BJ (cell line): Measurements from ENCODE around the gene TEX9. TPM values are rescaled to one million over a fixed set of nuclear protein-coding genes. Genes with fewer than 3 reads are reported as not detected.

Experiments
- CTCF ChIA-PET: fragments of 350-600 bp; formaldehyde crosslinking; extraction: SDS; loops from one replicate; lab custom pipeline; 2021; ENCODE audit warnings: antibody characterized with exemption, inconsistent platforms; lab: Yijun Ruan, JAX
- POLR2A ChIA-PET: fragments of 300-600 bp; sonication (Branson Sonifier 250); formaldehyde crosslinking; extraction: SDS; loops from one replicate; lab custom pipeline; 2021; ENCODE audit warnings: antibody characterized with exemption; lab: Charles Lee
- DNase-seq: peaks from one replicate; pipeline ENCODE4 v3.0.0-alpha.2; 2011; ENCODE audit warnings: low read depth
- H3K27me3 ChIP-seq: 2 replicates; pipeline ENCODE4 v1.6.0; 2011; ENCODE audit warnings: low read length; ENCODE audit not compliant: control insufficient read depth, insufficient read depth
- H3K36me3 ChIP-seq: 2 replicates; pipeline ENCODE4 v1.5.1; 2011; ENCODE audit warnings: low read length; ENCODE audit not compliant: control insufficient read depth, insufficient read depth
- H3K4me3 ChIP-seq: 2 replicates; pipeline ENCODE4 v1.5.1; 2011; ENCODE audit warnings: low read depth, mild to moderate bottlenecking, control low read depth, low read length
- polyA plus RNA-seq: library from polyadenylated mRNA; depleted of rRNA; stranded (reverse); fragments of >200 nt; gene quantifications from 2 replicates; pipeline ENCODE4 v1.2.3, GENCODE V29; 2011
- TF ChIP-seq, protein P1 (sequence below): IDR thresholded peaks from 2 replicates; pipeline ENCODE4 v1.5.1; 2011; ENCODE audit warnings: low read depth, mild to moderate bottlenecking, control low read depth, inconsistent platforms, low read length, moderate library complexity; ENCODE audit not compliant: insufficient read depth

Gene TEX9
- polyA plus RNA-seq, 1 experiment = 0.72 TPM

DNA sequence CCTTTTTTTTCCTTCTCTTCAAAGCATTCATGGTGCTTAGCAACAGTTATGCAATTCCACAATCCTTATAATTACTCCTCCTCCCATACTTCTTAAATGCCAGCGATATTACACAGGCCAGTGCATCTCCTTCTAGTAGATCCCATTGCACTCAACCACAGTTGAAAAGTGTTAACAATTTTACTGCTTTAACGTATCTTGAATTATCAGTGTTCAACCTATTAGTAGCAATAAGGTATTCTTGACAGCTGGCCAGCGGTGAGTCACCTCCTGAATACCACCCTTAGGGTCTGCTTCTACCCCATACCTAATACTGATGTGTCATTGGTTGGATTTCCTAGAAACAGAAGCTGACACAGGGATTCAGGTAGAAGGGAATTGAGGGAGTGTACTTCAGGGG, 24.0 kb upstream of the TEX9 start:
- H3K27me3 ChIP-seq = no peaks in the 10 kb centered on the region
- H3K4me3 ChIP-seq = no peak overlapping the region
- TF ChIP-seq, protein P1, sequence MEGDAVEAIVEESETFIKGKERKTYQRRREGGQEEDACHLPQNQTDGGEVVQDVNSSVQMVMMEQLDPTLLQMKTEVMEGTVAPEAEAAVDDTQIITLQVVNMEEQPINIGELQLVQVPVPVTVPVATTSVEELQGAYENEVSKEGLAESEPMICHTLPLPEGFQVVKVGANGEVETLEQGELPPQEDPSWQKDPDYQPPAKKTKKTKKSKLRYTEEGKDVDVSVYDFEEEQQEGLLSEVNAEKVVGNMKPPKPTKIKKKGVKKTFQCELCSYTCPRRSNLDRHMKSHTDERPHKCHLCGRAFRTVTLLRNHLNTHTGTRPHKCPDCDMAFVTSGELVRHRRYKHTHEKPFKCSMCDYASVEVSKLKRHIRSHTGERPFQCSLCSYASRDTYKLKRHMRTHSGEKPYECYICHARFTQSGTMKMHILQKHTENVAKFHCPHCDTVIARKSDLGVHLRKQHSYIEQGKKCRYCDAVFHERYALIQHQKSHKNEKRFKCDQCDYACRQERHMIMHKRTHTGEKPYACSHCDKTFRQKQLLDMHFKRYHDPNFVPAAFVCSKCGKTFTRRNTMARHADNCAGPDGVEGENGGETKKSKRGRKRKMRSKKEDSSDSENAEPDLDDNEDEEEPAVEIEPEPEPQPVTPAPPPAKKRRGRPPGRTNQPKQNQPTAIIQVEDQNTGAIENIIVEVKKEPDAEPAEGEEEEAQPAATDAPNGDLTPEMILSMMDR = no peak
- DNase-seq = no peak
- no peaks in the 10 kb centered on the region for H3K36me3 ChIP-seq
- ChIA-PET POLR2A (no interaction called here), CTCF (interaction anchor here (1.7 kb wide), 1 partner anchor 12 kb away, joined by 5 read pairs; no protein-coding TSS in a partner anchor)

DNA sequence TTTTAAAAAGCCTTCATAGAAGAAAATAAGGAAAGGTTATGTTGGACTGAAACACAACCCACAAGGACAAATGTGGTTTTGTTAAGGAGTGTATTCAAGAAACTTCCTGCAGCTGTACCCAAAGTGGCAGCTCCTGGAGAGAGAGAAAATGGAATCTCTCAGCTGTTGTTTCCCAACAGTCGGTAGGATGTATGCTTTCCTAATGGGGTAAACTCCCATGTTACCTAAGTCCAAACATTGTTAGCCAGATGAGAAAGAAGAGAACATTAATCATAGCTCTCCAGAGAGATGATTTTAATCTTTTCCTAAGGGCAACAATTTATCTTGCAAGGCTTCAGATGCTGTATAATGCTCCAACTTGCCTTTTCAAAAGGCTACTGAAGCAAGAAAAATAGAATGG, 22.6 kb upstream of the TEX9 start:
- no peaks in the 10 kb centered on the region; the same call in 1 of the 2 replicates for H3K27me3 ChIP-seq
- no peaks in the 10 kb centered on the region for H3K36me3 ChIP-seq
- CTCF ChIA-PET = interaction anchor here (1.6 kb wide), 1 partner anchor 15 kb away, joined by 6 read pairs; no protein-coding TSS in a partner anchor
- POLR2A ChIA-PET = no interaction called here
- TF ChIP-seq, protein P1 = no peak
- no peak overlapping the region for H3K4me3 ChIP-seq
- DNase-seq = no peak

DNA sequence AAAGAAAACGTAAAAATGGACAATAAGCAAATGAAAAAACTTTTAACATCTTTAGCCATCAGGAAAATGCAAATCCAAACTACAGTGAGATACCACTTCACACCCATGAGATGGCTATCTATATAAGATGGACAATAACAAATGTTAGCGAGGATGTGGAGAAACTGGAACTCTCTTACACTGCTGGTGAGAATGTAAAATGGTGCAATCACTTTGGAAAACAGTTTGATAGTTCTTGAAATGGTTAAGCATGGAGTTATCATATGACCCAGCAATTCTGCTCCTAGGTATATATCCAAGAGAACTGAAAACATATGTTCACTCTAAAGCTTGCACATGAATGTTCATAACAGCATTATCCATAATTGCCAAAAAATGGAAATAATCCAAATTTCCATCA, 21.3 kb upstream of the TEX9 start:
- no peak overlapping the region for H3K4me3 ChIP-seq
- ChIA-PET CTCF (no interaction called here), POLR2A (no interaction called here)
- TF ChIP-seq, protein P1 = no peak
- no peaks in the 10 kb centered on the region; the same call in 1 of the 2 replicates for H3K27me3 ChIP-seq
- no peak for DNase-seq
- no peaks in the 10 kb centered on the region for H3K36me3 ChIP-seq

DNA sequence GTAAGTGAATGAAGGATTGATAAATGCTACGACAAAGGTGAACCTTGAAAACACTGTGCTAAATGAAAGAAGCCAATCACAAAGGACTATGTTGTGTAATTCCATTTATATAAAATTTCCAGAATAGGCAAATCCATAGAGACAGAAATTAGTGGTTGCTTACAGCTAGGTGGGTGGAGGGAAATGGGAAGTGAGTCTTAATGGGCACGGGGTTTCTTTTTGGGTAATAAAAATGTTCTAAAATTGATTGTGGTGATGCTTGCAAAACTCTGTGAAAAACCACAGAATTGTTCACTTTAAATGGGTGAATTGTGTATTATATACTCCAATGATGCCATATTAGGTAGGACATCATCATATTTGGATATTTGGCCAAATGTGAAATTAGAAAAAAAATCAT, 20.9 kb upstream of the TEX9 start:
- ChIA-PET CTCF (no interaction called here), POLR2A (no interaction called here)
- TF ChIP-seq, protein P1 = no peak
- Histone ChIP-seq H3K27me3 (no peaks in the 10 kb centered on the region; the same call in 1 of the 2 replicates), H3K4me3 (no peak overlapping the region), H3K36me3 (no peaks in the 10 kb centered on the region)
- no peak for DNase-seq

DNA sequence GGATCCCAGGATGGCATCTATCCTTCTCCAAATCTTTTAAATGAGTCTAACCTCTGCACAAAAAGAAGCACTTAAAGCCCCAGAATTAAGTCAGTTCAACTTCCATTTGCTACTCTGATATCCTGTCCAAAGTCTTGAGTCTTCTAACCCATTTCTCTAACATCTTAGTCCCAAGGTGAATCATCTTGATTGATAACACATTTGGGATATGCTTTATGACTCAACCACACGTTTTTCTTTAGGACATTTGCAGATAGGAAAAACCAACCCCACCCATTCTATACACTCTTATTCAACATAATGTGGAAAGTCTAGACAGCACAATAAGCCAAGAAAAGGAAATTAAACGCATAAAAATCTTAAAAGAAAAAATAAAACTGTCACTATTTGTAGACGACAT, 18.8 kb upstream of the TEX9 start:
- no peaks in the 10 kb centered on the region; the same call in 1 of the 2 replicates for H3K27me3 ChIP-seq
- no peaks in the 10 kb centered on the region for H3K36me3 ChIP-seq
- ChIA-PET CTCF (no interaction called here), POLR2A (no interaction called here)
- no peak overlapping the region for H3K4me3 ChIP-seq
- no peak for DNase-seq
- TF ChIP-seq, protein P1 = no peak
